ENCODE results near the gene MORC3.

- TF ChIP-seq CTCF (IDR thresholded peaks at IDR 0.05), result no peak
- TF ChIP-seq POLR2A (IDR thresholded peaks at IDR 0.05), result no peak
- no peak for TF ChIP-seq POLR2AphosphoS5 (IDR thresholded peaks at IDR 0.05)
Observed at GRCh38 chr21:36325373-36326010, 5.5 kb downstream of the MORC3 start.
